ENCODE measurements around the gene POLR2H.

DNA sequence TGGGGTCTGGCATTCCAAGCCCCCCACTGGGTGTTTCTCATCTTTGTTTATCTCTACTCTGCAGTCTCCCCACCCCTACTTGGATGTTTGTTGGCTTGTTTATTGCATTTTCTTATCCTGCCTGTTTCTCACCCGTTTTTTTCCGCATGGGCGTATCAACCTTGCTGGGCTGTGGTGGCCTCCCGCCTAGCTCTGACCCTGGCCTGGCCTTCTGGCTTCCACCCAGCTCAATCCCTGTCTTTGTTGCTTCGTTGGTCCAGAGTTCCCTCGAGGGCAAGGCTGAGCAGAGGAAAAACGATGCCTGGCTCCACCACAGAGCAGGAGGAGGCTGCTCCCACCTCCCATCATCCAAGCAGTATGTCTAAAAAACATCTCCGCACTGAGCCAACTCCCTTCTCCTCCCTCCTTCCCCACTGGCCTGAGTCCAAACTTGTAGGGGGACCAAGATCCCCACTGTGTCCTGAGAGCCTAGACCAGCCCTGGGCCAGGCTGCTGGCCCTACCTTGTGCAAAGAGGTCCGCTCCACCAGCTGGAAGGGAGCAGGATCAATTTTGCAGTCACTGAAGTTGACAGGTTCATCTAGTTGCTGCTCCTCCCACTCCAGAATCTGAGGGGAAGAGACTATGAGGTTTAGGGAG is 9.9 kb upstream of the POLR2H start:
- TF ChIP-seq, protein P1, sequence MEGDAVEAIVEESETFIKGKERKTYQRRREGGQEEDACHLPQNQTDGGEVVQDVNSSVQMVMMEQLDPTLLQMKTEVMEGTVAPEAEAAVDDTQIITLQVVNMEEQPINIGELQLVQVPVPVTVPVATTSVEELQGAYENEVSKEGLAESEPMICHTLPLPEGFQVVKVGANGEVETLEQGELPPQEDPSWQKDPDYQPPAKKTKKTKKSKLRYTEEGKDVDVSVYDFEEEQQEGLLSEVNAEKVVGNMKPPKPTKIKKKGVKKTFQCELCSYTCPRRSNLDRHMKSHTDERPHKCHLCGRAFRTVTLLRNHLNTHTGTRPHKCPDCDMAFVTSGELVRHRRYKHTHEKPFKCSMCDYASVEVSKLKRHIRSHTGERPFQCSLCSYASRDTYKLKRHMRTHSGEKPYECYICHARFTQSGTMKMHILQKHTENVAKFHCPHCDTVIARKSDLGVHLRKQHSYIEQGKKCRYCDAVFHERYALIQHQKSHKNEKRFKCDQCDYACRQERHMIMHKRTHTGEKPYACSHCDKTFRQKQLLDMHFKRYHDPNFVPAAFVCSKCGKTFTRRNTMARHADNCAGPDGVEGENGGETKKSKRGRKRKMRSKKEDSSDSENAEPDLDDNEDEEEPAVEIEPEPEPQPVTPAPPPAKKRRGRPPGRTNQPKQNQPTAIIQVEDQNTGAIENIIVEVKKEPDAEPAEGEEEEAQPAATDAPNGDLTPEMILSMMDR (conservative IDR thresholded peaks at IDR 0.05) = no peak
- no peak for TF ChIP-seq EZH2 (IDR thresholded peaks at IDR 0.05; ENCODE audit: low read depth)

All from PC-9 (cell line).